Measurements from ENCODE around the gene PLCB4.
A peak's percentile ranks its signal among the peaks of the same experiment; 100 is the strongest.
"Not testable (repeated sequence)": the region's sequence is repeated elsewhere in the genome, so short reads cannot be mapped to it uniquely, and the experiment has no call there.

Gene PLCB4

DNA sequence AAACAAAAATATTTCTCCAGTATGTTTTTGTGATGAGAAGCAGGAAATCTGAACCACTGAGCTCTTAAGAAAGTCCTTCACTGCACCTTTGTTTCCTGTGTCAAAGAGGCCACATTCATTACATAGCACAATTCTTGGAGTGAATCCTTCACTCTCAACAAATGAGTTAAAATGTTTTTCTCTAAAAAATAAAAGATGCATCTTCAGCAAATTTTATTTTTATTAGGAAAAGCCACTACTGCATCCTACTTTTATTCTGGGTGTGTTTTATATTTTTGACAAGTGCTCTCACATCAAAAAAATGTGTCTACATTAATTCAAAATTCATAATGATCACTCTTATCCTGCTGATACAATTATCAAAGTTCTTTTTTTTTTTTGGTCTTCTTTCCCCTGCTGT is 76.3 kb downstream of the PLCB4 start:
- DNase-seq, result no peak

DNA sequence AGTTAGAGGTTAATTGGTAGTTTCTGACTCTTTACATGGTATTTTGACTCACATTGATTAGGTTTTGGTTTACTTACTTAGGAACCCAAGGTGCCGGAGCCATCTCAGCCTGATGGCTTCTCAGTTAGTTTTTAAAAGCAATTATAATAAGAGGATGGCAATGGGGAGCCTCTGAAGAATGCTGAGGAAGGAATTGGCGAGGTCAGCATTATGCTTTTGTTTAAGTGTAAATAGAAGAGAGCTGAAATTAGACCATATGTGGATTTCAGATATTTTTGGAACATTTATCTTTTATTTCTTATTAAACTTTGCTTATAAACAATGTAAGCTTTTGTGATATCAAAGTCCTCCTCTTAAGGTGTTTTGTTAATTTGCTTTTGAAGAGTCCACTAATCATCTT is 77.8 kb downstream of the PLCB4 start:
- no peak for DNase-seq

DNA sequence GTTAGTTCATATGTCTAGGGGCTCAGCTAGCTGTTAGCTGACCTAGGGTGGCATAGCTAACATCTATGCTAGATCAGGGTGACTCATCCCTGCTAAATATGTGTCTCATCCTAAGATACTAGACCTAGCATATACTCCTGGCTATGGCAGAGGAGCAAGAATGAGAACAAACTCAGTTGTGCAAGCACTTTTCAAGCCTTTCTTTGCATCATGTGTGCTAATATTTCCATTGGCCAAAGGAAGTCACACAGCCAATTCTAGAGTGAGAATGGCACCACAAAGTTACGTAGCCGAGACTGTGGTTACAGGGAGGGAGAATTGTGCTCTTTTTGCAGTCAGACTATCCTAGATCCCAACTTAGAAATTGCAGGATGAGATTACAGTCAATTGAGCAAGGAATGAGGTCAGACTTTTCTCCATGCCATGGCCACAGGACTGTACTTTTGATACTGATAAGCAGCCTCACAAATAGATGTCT is 78.7 kb downstream of the PLCB4 start:
- DNase-seq, result peak in 1 of 2 donors; percentile 36

DNA sequence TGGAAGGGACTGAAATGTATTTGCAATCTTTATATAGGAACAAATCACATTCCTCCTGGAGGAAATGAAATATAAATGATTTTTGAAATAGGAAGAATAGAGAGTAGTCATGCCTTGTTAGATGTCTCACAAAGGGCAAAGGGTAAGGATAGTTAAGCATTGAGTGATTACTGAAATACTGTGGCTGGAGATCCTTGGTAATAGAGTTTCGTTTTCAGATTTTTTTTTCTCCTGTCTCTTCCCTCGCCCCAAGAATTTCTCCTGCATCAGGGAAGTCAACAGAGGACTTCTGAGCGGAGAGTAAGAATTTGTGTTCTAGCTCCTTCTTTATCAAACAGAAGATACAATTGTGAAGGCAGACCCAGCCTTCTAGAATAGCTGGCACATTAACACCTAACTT is 79.4 kb downstream of the PLCB4 start:
- DNase-seq, result no peak

DNA sequence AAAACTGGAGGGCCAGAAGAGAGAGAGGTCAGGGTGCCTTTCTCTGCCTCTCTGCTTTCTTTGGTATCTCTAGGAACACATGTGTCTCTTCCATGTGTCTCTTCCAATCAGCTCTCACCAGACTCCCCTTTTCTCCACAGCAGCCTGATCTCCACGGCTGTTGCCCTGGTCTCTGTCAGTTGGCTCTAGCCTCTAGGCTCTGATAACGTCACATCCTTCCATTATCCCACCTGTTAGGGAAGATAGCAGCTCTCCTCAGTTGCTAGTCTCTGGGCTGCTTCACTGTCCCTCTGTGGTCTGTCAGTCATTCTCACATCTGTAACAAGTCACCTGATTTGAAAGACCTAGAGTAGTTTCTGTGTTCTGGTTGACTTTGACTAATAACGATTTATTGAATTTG is 80.2 kb downstream of the PLCB4 start:
- no peak for DNase-seq

DNA sequence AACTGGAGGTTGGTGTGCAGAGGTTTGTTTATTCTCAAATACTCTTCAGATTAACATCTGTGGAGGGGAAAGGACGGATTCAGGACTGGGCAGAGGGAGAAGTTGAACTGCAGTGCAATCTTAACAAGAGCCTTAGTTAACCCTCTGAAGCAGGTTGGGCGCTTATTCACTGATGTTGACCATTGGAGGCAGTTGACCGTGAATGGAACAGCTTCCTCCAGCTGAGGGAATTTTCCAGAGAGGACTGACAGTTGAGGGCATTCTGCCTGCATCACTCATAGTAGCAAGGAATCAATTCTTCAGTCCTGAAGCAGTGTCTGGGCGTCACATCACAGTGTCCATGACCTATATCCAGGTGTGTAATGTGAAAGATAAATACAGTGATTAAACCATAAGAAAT is 80.9 kb downstream of the PLCB4 start:
- no peak for DNase-seq

DNA sequence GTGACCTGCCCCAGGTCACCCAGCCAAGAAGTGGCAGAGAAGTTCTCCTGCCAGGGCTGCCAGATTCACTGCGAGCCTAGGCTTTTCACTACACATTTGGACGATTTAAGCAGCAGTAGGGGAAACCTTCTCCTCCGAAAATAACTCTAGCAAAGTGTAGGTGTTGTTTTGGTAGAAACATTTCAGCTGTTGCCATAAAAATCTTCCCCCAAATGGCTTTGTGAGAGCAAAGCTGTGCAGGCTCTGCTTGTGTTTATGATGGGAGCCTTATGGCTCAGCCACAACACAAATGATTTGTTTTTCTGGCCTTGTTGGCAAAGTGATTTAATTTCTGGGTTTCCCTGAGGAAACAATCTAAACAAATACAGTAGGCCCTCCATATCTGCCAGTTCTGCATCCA is 81.8 kb downstream of the PLCB4 start:
- DNase-seq, result no peak

DNA sequence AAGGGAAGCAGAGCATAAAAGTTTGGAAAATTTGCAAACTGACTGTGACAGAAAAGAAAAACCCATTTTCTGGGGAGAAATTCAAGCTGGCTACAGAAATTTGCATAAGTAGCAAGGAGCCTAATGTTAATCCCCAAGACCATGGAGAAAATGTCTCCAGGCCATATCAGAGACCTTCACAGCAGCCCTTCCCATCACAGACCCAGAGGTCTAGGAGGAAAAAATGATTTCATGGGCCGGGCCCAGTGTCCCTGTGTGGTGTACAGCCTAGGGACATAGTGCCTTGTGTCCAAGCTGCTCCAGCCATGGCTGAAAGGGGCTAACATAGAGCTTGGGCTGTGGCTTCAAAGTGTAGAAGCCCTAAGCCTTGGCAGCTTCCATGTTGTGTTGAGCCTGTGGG is 83.3 kb downstream of the PLCB4 start:
- DNase-seq, result not testable (repeated sequence)

DNA sequence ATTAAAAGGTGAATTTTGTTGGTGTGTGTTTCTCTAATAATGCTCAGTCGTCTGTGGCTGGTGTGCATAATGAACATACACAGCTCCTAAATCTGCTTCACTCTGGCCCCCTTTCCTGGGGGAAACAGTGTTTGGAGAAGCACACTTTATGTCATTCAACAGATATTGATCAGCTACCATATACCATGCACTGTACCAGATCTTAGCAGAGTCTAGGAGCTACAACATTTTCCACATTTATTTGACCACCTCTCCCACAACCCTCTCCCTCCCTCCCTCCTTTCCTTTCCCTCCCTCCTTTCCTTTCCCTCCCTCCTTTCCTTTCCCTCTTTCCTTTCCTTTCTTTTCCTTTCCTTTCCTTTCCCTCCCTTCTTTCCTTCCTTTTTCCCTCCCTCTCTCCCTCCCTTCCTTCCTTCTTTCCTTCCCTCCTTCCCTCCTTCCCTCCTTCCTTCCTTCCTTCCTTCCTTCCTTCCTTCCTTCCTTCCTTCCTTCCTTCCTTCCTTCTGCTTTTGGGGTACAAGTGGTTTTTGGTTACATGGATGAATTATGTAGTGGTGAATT is 85.7 kb downstream of the PLCB4 start:
- DNase-seq, result no peak

DNA sequence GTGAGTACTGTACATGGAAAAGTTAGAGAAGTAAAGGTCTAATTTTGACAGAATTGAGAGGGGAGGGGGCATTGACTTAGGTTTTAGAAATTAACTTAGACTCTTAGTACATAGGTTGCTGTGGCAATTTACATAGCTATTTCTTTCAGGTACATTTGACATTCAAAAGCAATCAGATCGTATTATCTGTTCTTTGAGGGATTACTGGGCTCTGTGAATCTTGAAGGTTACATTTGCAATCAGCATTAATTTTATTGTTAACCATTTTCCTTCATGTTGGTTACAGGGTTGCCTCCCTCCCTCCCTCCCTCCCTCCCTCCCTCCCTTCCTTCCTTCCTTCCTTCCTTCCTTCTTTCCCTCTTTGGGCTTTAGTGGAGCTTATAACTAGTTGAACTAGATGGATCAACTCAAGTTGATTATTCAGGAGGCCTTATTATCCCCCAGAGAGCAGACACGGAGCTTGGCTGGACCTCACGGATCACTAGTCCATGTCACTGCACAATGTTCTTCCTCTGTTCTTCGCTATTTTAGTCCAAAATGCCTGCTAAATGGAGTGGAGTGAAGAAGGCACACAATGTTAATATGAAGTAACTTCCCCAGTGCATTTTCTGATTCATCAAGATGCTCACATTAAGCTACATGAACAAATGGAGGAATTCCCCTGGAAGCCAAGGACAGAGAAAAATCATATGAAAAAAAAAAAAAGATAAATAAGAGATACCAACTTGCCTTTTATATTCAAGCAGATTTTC is 87.8 kb downstream of the PLCB4 start:
- no peak for DNase-seq

DNA sequence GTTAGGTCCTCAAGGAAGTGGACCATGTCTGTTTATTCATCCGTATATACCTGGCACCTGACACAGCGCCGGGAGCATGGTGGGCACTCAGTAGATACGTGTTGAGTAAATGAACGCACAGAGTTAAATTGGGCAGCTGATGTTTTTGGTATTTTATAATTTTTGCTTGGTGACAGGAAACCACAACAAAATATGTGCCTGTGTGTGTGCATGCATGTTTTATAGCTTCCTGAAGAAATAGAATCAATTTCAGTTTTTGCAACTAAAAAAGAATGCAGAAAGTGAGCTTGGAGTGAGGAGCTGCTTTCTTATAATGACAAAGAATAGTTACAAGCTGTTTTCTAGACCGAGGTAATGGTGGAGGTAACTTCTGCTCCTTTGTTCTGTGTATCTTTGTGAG is 91.4 kb downstream of the PLCB4 start:
- DNase-seq, result no peak

DNA sequence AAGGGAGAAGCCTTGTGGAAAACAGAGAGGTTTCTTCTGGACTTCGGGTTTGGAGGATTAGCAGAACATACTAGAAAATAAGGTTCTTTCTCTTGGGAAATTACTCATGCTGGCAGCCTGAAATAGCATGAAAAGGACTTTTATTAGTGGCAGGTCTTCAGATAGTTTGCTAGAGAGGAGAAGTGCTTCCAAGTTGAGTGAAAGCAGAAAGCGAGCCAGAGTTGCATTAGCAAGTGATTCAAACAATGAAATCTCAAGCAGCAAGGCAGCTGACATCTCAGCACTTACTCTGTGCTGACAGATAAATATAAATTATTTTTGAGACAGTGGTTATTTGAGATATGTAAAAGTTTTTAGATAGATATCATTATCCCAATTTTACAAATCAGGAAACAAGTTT is 91.9 kb downstream of the PLCB4 start:
- no peak for DNase-seq

DNA sequence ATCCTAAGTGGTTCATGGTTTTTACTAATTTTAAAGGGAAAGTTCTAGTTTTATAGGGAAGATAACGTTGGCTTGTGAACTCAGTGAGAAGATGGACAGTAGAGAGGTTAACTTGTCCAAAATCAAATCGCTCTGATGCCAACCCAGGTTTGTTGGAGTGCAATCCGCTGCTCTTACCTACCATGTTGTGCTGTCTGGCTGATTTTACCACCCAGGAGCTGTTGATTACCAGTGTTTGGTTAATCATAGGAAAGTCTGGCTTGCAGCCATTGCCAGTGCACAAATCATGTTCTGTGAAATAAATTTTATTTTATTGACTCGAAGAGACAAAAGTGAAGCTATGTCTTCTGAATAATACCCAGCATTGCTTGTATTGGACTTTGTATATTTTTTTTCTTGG is 92.4 kb downstream of the PLCB4 start:
- no peak for DNase-seq

DNA sequence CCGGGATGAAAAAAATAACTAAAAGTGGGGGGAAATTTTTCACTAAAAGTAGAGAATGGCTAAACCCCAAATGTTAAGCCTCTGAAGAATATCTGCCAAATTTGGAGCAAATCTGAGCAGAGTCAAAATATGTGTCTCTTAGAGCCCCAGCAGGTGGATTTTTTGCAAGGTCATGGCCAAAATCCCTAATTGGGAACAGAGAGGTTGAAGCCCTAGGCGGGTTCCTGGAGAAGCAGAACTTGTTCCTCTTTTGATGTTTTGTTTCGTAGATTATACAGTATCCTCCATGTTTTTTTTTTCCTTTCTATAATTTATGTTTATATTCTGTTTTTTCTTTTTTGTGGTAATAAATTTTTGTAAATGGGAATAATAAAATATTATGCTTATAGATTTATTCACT is 94.4 kb downstream of the PLCB4 start:
- DNase-seq, result peak in 1 of 2 donors; percentile 7

DNA sequence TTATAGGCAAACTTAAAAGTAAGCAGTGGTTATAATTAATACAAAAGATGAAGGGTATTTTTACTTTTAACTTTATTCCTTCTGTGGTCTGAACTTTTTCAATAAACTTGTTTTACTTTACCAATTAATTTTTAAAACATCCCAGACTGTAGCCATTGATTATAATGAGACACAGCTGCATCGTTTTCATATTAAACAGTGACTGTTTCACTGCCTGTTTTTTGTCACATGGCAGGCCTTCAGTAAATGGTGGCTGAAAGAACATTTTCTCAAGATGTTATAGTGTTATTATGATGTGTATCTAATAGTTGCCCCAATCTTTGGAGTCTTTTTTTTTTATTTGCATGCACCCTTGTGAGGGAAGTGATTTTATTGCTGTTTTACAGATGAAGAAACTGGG is 95.1 kb downstream of the PLCB4 start:
- no peak for DNase-seq

DNA sequence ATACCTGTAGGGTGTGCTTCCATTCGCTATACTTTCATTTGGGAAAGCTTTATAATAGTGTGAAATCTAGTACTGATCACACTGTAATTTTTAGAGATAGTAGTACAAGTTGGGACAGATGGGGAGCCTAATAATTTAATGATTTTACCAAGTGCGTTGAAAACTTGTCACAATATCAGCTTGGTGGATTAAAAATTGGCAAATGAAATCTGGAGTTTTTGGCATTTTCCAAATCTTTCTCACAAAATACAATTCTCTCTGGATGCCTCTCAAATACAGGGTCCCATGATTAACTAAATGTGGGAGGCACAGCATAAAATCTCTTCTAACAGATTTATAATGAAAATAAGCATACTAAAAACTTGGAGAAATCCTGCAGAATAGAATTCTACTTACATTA is 96.4 kb downstream of the PLCB4 start:
- no peak for DNase-seq

DNA sequence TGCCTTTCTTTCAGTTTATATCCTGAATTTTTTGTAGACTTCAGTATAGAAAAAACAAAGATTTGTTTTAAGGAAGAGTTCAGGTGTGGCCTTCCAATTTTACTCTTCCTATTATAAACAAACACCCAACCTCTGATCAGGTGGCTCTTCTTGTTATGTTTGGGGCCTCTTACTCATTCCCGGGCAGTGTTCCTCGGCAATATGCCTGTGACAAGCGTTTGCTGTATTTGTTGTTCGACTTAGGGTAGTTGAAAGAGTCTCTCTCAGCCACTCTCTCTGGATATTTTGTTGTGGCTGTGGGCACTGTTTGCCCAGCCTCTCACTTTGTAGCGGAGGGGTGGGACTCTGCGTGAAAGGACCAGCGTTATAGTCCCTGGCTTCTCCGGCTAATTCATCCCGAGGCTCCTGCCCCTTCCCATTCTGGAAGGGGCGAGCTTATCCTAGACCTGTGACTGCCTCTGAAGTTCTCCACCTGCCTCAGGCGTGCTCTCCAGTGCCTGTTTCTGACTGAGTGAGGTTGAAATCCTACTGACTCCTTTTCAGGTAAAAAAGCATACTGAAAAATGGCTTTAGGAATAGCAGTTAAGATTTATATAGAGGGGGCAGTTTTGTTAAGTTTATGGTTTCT is 97.4 kb downstream of the PLCB4 start:
- DNase-seq, result no peak

DNA sequence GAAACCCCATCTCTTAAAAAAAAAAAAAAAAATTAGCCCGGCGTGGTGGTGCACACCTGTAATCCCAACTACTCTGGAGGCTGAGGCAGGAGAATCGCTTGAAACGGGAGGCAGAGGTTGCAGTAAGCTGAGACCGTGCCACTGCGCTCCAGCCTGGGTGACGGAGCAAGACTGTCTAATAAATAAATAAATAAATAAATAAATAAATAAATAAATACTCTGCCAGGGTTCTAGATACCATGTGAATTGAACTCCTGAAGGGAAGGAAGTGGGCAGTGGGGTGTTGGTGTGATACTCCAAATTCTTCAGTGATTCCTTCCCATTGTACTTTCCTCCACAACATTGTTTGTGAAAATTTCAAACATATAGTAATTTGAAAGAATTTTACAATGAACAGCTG is 100.5 kb downstream of the PLCB4 start:
- no peak for DNase-seq

DNA sequence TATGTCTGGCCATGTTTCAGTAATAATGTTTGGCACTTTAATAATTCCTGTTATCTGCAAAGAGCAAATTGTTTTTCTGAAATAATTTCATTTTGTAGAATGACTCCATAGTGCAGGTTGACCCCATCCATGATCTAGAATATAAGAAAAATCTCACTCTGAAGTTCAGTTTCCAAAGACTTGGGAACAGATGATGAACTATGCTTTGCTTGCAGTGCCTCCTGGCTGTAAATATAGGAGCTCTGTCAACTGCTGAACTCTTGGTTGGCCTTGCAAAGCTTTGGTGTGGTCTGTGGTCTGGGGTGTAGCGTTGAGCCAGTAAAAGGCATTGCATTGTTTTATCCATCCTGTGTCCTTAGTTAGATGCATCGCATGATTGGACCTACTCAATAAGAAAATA is 104.0 kb downstream of the PLCB4 start:
- no peak for DNase-seq

DNA sequence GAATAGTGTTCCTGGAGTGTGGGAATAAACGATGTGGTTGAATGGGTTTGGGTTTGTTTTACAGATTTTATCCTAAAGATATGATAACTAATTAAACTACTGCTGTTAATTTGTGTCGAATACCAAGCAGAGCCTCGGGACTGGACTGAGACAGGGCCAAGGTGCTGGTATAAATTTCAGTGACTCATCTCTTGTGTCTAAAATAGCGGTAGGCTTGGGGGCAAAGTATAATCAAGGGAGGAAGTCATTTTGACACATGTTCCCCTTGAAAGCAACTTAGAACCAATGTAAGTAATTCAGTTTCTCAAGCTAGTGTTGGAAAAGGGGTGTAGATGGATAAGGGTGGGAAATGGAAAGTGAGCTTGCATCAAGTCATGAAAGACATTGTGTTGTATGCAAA is 108.4 kb downstream of the PLCB4 start:
- DNase-seq, result no peak

DNA sequence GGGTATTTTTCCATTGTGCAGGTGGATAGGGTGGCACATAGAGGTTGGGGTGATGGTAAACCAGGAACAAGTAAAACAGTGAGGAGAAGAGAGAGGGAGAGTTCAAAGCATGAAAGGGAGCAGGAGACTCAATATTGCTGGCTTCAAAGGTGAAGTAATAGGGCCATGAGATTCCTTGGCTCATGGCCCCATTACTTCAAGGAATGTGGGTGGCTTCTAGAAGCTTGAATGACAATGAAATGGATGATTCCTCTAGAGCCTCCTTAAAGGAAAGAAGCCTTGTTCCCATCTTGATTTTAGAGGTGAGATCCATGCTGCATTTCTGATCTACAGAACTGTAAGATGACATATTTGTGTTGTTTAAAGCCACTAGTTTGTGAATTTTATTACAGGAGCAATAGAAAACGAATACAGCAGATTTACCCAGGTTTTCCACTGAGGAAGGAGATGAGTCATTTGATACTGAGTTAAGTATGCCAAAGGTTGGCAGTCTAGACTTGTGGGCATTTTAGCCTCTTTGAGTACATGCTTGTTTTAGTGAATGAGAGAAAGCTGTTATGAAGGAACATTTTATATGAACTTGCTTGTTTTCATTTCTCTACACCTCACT is 110.4 kb downstream of the PLCB4 start:
- no peak for DNase-seq

DNA sequence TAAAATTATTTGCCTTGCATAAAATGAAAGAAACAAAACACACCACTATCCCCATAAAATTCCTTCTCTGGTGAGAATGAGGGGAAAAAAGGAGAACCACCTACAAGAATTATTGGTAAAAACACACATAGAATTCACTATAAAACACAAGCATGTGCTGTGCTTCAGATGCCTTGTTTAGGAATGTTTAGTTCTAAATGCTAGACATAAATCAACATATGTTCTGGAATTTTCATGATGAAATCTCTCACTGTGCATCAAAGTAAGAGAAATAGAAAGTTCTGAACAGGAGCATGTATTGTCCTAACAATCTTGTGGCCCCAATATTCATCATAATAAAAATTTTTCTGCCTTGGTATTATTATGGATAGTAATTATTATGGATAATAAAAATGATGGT is 111.0 kb downstream of the PLCB4 start:
- no peak for DNase-seq

DNA sequence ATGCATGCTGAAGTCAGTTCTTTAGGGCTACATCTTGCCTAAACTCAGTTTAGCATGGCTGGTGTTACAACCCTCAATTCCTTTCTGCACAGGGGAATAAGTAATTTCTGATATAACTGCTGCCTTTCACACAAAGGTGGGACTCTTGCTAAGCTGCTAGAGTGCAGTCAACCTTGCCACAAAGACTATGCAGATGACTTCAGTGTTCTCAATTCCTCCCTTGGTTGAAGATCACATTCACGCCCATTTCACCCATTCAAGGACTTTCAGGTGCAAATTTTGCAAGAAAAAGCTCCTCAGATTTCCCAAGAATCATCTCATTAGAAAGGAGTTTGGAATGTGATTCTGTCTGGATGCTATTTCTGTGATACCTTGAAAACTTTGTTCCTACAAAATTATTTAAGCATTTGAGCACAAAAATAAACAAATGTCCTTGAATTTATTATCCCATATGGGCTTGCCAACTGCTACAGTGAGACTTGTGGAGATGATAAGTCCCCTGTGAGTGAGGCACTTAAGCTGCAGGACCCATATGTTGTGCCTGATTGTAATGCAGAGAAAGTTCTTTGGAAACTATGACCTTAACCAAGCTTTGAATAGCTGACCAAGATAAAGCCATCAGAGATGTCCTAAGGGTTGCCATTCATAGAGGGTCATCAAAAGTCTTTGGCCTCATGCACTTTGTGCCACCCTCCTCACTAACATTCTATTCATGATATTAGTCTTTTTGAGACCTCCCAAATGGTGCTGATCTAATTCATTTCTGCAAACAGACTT is 111.8 kb downstream of the PLCB4 start:
- DNase-seq, result no peak

Measured in inflammatory macrophage (primary cell).